SK-N-SH treated with all-trans-retinoic acid at 6 μM for 48 hours (cell line): ENCODE measurements around the gene MED26.

Experiments used
- ATAC-seq: fragments of 200-7000 bp; cut with Tn5 transposase; 3 replicates; pipeline ENCODE4 v1.9.1; 2020; ENCODE audit warnings: mild to moderate bottlenecking, moderate library complexity
- ARNTL ChIP-seq: fragments of 450-650 bp; formaldehyde crosslinking; IDR thresholded peaks from 2 replicates; pipeline ENCODE4 v1.5.0; 2020; ENCODE audit warnings: low read depth, mild to moderate bottlenecking, moderate library complexity, borderline replicate concordance
- BACH2 ChIP-seq: fragments of 250-450 bp; sonication (Bioruptor Pico); IDR thresholded peaks from 2 replicates; pipeline ENCODE4 v1.9.0; 2021; ENCODE audit warnings: mild to moderate bottlenecking, borderline replicate concordance
- GLIS3 ChIP-seq: fragments of 250-450 bp; sonication (Bioruptor Pico); IDR thresholded peaks from 2 replicates; pipeline ENCODE4 v1.5.0; 2020; ENCODE audit warnings: mild to moderate bottlenecking, moderate library complexity
- ISL1 ChIP-seq: fragments of 250-450 bp; sonication (Bioruptor Pico); IDR thresholded peaks from 2 replicates; pipeline ENCODE4 v2.1.2; 2022; ENCODE audit warnings: mild to moderate bottlenecking, moderate library complexity
- OSR1 ChIP-seq: fragments of 250-450 bp; sonication (Bioruptor Pico); IDR thresholded peaks from 2 replicates; pipeline ENCODE4 v1.8.0; 2022; ENCODE audit warnings: moderate library complexity, mild to moderate bottlenecking, inconsistent platforms
- PPARA ChIP-seq: fragments of 250-450 bp; sonication (Bioruptor Pico); IDR thresholded peaks from 2 replicates; pipeline ENCODE4 v1.5.0; 2020; ENCODE audit warnings: mild to moderate bottlenecking, borderline replicate concordance
- RARB ChIP-seq: fragments of 250-450 bp; sonication (Bioruptor Pico); IDR thresholded peaks from 2 replicates; pipeline ENCODE4 v1.8.0; 2021; ENCODE audit warnings: mild to moderate bottlenecking, moderate library complexity
- TCF4 ChIP-seq: fragments of 250-450 bp; sonication (Bioruptor Pico); IDR thresholded peaks from 2 replicates; pipeline ENCODE4 v1.8.0; 2021; ENCODE audit warnings: mild to moderate bottlenecking, moderate library complexity, borderline replicate concordance
- TOX ChIP-seq: fragments of 250-450 bp; sonication (Bioruptor Pico); IDR thresholded peaks from 2 replicates; pipeline ENCODE4 v1.8.0; 2021; ENCODE audit warnings: mild to moderate bottlenecking, moderate library complexity, borderline replicate concordance
- ZC3H10 ChIP-seq: fragments of 250-450 bp; sonication (Bioruptor Pico); IDR thresholded peaks from 2 replicates; pipeline ENCODE4 v1.5.1; 2021; ENCODE audit warnings: mild to moderate bottlenecking, moderate library complexity
- ZFP3 ChIP-seq: fragments of 250-450 bp; sonication (Bioruptor Pico); IDR thresholded peaks from 2 replicates; pipeline ENCODE4 v1.5.0; 2020; ENCODE audit warnings: mild to moderate bottlenecking, moderate library complexity
- ZFP30 ChIP-seq: fragments of 450-650 bp; formaldehyde crosslinking; IDR thresholded peaks from 2 replicates; pipeline ENCODE4 v1.5.0; 2022; ENCODE audit warnings: mild to moderate bottlenecking, moderate library complexity
- ZNF565 ChIP-seq: fragments of 450-650 bp; formaldehyde crosslinking; conservative IDR thresholded peaks from 2 replicates; pipeline ENCODE4 v1.5.0; 2020; ENCODE audit warnings: low read depth, mild to moderate bottlenecking, moderate library complexity
- ZNF70 ChIP-seq: fragments of 450-650 bp; formaldehyde crosslinking; IDR thresholded peaks from 2 replicates; pipeline ENCODE4 v1.5.0; 2020; ENCODE audit warnings: mild to moderate bottlenecking, moderate library complexity
- TF ChIP-seq, protein P1 (sequence below): fragments of 250-450 bp; sonication (Bioruptor Pico); IDR thresholded peaks from 2 replicates; pipeline ENCODE4 v1.5.0; 2020; ENCODE audit warnings: mild to moderate bottlenecking, moderate library complexity
- TF ChIP-seq, protein P2 (sequence below): fragments of 250-450 bp; sonication (Bioruptor Pico); IDR thresholded peaks from 2 replicates; pipeline ENCODE4 v1.8.0; 2021; ENCODE audit warnings: low read depth, mild to moderate bottlenecking, moderate library complexity, borderline replicate concordance
- TF ChIP-seq, protein P3 (sequence below): fragments of 250-450 bp; sonication (Bioruptor Pico); IDR thresholded peaks from 2 replicates; pipeline ENCODE4 v1.5.1; 2021; ENCODE audit warnings: mild to moderate bottlenecking, moderate library complexity
- TF ChIP-seq, protein P4 (sequence below): fragments of 250-450 bp; sonication (Bioruptor Pico); IDR thresholded peaks from 2 replicates; pipeline ENCODE4 v1.5.1; 2020; ENCODE audit warnings: low read depth, mild to moderate bottlenecking, moderate library complexity

MED26 gene

GRCh38 chr19:16657384-16657783 lies 29.4 kb upstream of the MED26 start:
- no peak for ATAC-seq
- TF ChIP-seq, protein P1, sequence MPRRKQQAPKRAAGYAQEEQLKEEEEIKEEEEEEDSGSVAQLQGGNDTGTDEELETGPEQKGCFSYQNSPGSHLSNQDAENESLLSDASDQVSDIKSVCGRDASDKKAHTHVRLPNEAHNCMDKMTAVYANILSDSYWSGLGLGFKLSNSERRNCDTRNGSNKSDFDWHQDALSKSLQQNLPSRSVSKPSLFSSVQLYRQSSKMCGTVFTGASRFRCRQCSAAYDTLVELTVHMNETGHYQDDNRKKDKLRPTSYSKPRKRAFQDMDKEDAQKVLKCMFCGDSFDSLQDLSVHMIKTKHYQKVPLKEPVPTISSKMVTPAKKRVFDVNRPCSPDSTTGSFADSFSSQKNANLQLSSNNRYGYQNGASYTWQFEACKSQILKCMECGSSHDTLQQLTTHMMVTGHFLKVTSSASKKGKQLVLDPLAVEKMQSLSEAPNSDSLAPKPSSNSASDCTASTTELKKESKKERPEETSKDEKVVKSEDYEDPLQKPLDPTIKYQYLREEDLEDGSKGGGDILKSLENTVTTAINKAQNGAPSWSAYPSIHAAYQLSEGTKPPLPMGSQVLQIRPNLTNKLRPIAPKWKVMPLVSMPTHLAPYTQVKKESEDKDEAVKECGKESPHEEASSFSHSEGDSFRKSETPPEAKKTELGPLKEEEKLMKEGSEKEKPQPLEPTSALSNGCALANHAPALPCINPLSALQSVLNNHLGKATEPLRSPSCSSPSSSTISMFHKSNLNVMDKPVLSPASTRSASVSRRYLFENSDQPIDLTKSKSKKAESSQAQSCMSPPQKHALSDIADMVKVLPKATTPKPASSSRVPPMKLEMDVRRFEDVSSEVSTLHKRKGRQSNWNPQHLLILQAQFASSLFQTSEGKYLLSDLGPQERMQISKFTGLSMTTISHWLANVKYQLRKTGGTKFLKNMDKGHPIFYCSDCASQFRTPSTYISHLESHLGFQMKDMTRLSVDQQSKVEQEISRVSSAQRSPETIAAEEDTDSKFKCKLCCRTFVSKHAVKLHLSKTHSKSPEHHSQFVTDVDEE = no peak

- no peak for ATAC-seq
- TF ChIP-seq TCF4 (CRISPR knock-in tag) = no peak
- no peak for TF ChIP-seq ZNF565 (CRISPR knock-in tag)
- no peak for TF ChIP-seq PPARA
- TF ChIP-seq OSR1 (CRISPR knock-in tag) = no peak
- TF ChIP-seq ZFP3 (CRISPR knock-in tag) = no peak
- TF ChIP-seq ISL1 (CRISPR knock-in tag) = no peak
- TF ChIP-seq, protein P2, sequence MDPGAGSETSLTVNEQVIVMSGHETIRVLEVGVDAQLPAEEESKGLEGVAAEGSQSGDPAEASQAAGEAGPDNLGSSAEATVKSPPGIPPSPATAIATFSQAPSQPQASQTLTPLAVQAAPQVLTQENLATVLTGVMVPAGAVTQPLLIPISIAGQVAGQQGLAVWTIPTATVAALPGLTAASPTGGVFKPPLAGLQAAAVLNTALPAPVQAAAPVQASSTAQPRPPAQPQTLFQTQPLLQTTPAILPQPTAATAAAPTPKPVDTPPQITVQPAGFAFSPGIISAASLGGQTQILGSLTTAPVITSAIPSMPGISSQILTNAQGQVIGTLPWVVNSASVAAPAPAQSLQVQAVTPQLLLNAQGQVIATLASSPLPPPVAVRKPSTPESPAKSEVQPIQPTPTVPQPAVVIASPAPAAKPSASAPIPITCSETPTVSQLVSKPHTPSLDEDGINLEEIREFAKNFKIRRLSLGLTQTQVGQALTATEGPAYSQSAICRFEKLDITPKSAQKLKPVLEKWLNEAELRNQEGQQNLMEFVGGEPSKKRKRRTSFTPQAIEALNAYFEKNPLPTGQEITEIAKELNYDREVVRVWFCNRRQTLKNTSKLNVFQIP (CRISPR knock-in tag) = no peak
- no peak for TF ChIP-seq ZC3H10 (CRISPR knock-in tag)
- TF ChIP-seq, protein P1 = no peak
- TF ChIP-seq, protein P3, sequence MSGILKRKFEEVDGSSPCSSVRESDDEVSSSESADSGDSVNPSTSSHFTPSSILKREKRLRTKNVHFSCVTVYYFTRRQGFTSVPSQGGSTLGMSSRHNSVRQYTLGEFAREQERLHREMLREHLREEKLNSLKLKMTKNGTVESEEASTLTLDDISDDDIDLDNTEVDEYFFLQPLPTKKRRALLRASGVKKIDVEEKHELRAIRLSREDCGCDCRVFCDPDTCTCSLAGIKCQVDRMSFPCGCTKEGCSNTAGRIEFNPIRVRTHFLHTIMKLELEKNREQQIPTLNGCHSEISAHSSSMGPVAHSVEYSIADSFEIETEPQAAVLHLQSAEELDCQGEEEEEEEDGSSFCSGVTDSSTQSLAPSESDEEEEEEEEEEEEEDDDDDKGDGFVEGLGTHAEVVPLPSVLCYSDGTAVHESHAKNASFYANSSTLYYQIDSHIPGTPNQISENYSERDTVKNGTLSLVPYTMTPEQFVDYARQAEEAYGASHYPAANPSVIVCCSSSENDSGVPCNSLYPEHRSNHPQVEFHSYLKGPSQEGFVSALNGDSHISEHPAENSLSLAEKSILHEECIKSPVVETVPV (CRISPR knock-in tag) = no peak
These were observed 27.7 kb upstream of the MED26 start for GRCh38 chr19:16655727-16656126.

DNA sequence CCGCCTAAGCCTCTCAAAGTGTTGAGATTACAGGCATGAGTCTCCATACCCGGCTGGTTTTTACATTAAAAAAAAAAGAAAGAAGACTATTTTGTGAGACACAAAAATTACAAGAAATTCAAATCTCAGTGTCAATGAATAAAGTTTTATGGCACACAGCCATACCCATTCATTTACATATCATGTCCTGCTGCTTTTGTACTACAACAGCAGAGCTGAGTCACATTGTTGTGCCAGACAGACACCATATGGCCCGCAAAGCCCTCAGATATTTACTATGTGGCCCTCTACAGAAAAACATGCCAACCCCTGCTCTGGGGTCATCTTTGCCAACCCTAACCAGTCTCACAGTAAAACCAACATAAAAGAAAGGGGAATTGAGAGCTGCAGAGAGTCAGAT lies 26.6 kb upstream of the MED26 start:
- no peak for ATAC-seq
- TF ChIP-seq, protein P4, sequence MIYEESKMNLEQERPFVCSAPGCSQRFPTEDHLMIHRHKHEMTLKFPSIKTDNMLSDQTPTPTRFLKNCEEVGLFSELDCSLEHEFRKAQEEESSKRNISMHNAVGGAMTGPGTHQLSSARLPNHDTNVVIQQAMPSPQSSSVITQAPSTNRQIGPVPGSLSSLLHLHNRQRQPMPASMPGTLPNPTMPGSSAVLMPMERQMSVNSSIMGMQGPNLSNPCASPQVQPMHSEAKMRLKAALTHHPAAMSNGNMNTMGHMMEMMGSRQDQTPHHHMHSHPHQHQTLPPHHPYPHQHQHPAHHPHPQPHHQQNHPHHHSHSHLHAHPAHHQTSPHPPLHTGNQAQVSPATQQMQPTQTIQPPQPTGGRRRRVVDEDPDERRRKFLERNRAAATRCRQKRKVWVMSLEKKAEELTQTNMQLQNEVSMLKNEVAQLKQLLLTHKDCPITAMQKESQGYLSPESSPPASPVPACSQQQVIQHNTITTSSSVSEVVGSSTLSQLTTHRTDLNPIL (CRISPR knock-in tag) = no peak
- TF ChIP-seq ARNTL (CRISPR knock-in tag) (no peak), BACH2 (CRISPR knock-in tag) (no peak), ZNF70 (CRISPR knock-in tag) (no peak), RARB (CRISPR knock-in tag) (no peak)
- TF ChIP-seq, protein P2 (CRISPR knock-in tag) = no peak

DNA sequence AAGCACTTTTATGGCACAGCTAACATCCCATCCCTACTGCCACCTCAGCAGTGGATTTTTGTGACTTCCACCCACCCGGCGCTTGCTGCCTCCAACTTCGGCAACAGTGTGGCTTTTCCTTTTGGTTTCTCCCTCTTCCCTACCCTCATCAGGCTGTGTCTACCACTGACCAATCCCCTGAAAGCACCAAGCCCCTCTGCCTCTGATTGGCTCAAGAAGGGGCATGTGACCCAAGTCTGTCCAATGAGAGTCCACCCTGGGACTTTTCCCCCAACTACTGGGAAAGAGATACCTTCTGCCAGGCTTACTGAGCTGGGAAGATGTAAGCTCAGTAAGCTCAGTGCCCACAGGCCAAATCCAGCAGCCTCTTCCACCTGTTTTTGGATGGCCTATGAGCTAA lies 26.1 kb upstream of the MED26 start:
- ATAC-seq = peak; percentile 68; the same call in 2 of the 3 replicates
- TF ChIP-seq TCF4 (CRISPR knock-in tag) (no peak), ZFP30 (no peak), TOX (CRISPR knock-in tag) (no peak), OSR1 (CRISPR knock-in tag) (no peak), GLIS3 (CRISPR knock-in tag) (no peak)
- TF ChIP-seq, protein P1 = no peak
- TF ChIP-seq, protein P2 (CRISPR knock-in tag) = no peak
